ENCODE data around the gene CMTM6. TPM values are rescaled to one million over a fixed set of nuclear protein-coding genes. Genes with fewer than 3 reads are reported as not detected.
A peak's percentile ranks its signal among the peaks of the same experiment; 100 is the strongest.

The CMTM6 gene
- total and polyA plus RNA-seq, 2 donors, result 46.3 to 56.2 TPM

GRCh38 chr3:32437896-32438295 is 64.8 kb downstream of the CMTM6 start:
- peaks cover 0 to 3% of the 10 kb centered on the region in 2 donors for H3K9me3 ChIP-seq (ENCODE audit: control insufficient read depth in 2 of 2, insufficient read depth in 1 of 2, low read length in 1 of 2)
- H3K4me1 ChIP-seq (ENCODE audit: control insufficient read depth in 2 of 2, insufficient read depth in 2 of 2, low read length in 2 of 2), result peaks cover 23 to 62% of the 10 kb centered on the region in 2 donors
- H3K27ac ChIP-seq (ENCODE audit: low read depth in 1 of 2, low read length in 1 of 2), result peak overlapping the region; percentile 15 to 63
- DNase-seq (ENCODE audit: low read depth in 6 of 9, low spot score in 9 of 9), result peak in 1 of 9 donors; percentile 72
- 33% methylated on average over 7 of the region's 7 CpGs for WGBS
- no peak overlapping the region for H3K4me3 ChIP-seq (ENCODE audit: low read length in 2 of 2)
- peaks cover 3 to 8% of the 10 kb centered on the region in 2 donors for H3K36me3 ChIP-seq (ENCODE audit: control insufficient read depth in 2 of 2, insufficient read depth in 2 of 2, low read length in 1 of 2)
- no peaks in the 10 kb centered on the region for H3K27me3 ChIP-seq (ENCODE audit: control insufficient read depth in 2 of 2, insufficient read depth in 1 of 2, low read length in 1 of 2)

- no peaks in the 10 kb centered on the region for H3K27me3 ChIP-seq (ENCODE audit: control insufficient read depth in 2 of 2, insufficient read depth in 1 of 2, low read length in 1 of 2)
- WGBS, result 97% methylated on average over 4 of the region's 4 CpGs
- peaks cover 0 to 3% of the 10 kb centered on the region in 2 donors for H3K9me3 ChIP-seq (ENCODE audit: control insufficient read depth in 2 of 2, insufficient read depth in 1 of 2, low read length in 1 of 2)
- H3K27ac ChIP-seq (ENCODE audit: low read depth in 1 of 2, low read length in 1 of 2), result peak overlapping the region in 1 of 2 donors; percentile 1
- H3K4me3 ChIP-seq (ENCODE audit: low read length in 2 of 2), result no peak overlapping the region
- H3K4me1 ChIP-seq (ENCODE audit: control insufficient read depth in 2 of 2, insufficient read depth in 2 of 2, low read length in 2 of 2), result peaks cover 29 to 73% of the 10 kb centered on the region in 2 donors
- peaks cover 0 to 5% of the 10 kb centered on the region in 2 donors for H3K36me3 ChIP-seq (ENCODE audit: control insufficient read depth in 2 of 2, insufficient read depth in 2 of 2, low read length in 1 of 2)
- no peak for DNase-seq (ENCODE audit: low read depth in 6 of 9, low spot score in 9 of 9)
Measured at GRCh38 chr3:32436816-32437189, 65.8 kb downstream of the CMTM6 start.

GRCh38 chr3:32435911-32436815 is 66.5 kb downstream of the CMTM6 start:
- no peak overlapping the region for H3K4me3 ChIP-seq (ENCODE audit: low read length in 2 of 2)
- WGBS, result 83% methylated on average over 4 of the region's 4 CpGs
- peaks cover 0 to 3% of the 10 kb centered on the region in 2 donors for H3K9me3 ChIP-seq (ENCODE audit: control insufficient read depth in 2 of 2, insufficient read depth in 1 of 2, low read length in 1 of 2)
- no peak for DNase-seq (ENCODE audit: low read depth in 6 of 9, low spot score in 9 of 9)
- no peaks in the 10 kb centered on the region for H3K27me3 ChIP-seq (ENCODE audit: control insufficient read depth in 2 of 2, insufficient read depth in 1 of 2, low read length in 1 of 2)
- H3K36me3 ChIP-seq (ENCODE audit: control insufficient read depth in 2 of 2, insufficient read depth in 2 of 2, low read length in 1 of 2), result no peaks in the 10 kb centered on the region
- H3K4me1 ChIP-seq (ENCODE audit: control insufficient read depth in 2 of 2, insufficient read depth in 2 of 2, low read length in 2 of 2), result peaks cover 33 to 78% of the 10 kb centered on the region in 2 donors
- H3K27ac ChIP-seq (ENCODE audit: low read depth in 1 of 2, low read length in 1 of 2), result peak overlapping the region in 1 of 2 donors; percentile 61

GRCh38 chr3:32434206-32434605 is 68.4 kb downstream of the CMTM6 start:
- Histone ChIP-seq H3K4me3 (ENCODE audit: low read length in 2 of 2) (no peak overlapping the region), H3K36me3 (ENCODE audit: control insufficient read depth in 2 of 2, insufficient read depth in 2 of 2, low read length in 1 of 2) (no peaks in the 10 kb centered on the region), H3K27me3 (ENCODE audit: control insufficient read depth in 2 of 2, insufficient read depth in 1 of 2, low read length in 1 of 2) (no peaks in the 10 kb centered on the region), H3K9me3 (ENCODE audit: control insufficient read depth in 2 of 2, insufficient read depth in 1 of 2, low read length in 1 of 2) (peaks cover 0 to 3% of the 10 kb centered on the region in 2 donors), H3K27ac (ENCODE audit: low read depth in 1 of 2, low read length in 1 of 2) (peak overlapping the region in 1 of 2 donors; percentile 46), H3K4me1 (ENCODE audit: control insufficient read depth in 2 of 2, insufficient read depth in 2 of 2, low read length in 2 of 2) (peaks cover 36 to 71% of the 10 kb centered on the region in 2 donors)
- over 99% methylated on average over 4 of the region's 4 CpGs for WGBS
- no peak for DNase-seq (ENCODE audit: low read depth in 6 of 9, low spot score in 9 of 9)

- DNase-seq (ENCODE audit: low read depth in 6 of 9, low spot score in 9 of 9), result peak in 2 of 9 donors; percentile 39 to 77
- H3K9me3 ChIP-seq (ENCODE audit: control insufficient read depth in 2 of 2, insufficient read depth in 1 of 2, low read length in 1 of 2), result peaks cover 0 to 3% of the 10 kb centered on the region in 2 donors
- H3K4me3 ChIP-seq (ENCODE audit: low read length in 2 of 2), result no peak overlapping the region
- no peaks in the 10 kb centered on the region for H3K36me3 ChIP-seq (ENCODE audit: control insufficient read depth in 2 of 2, insufficient read depth in 2 of 2, low read length in 1 of 2)
- peaks cover 36 to 72% of the 10 kb centered on the region in 2 donors for H3K4me1 ChIP-seq (ENCODE audit: control insufficient read depth in 2 of 2, insufficient read depth in 2 of 2, low read length in 2 of 2)
- H3K27me3 ChIP-seq (ENCODE audit: control insufficient read depth in 2 of 2, insufficient read depth in 1 of 2, low read length in 1 of 2), result no peaks in the 10 kb centered on the region
- peak overlapping the region; percentile 77 to 88 for H3K27ac ChIP-seq (ENCODE audit: low read depth in 1 of 2, low read length in 1 of 2)
- WGBS, result 79% methylated on average over 12 of the region's 12 CpGs
Measured at GRCh38 chr3:32432711-32433530, 69.7 kb downstream of the CMTM6 start.

GRCh38 chr3:32432045-32432710 is 70.5 kb downstream of the CMTM6 start:
- H3K27me3 ChIP-seq (ENCODE audit: control insufficient read depth in 2 of 2, insufficient read depth in 1 of 2, low read length in 1 of 2), result no peaks in the 10 kb centered on the region
- H3K4me1 ChIP-seq (ENCODE audit: control insufficient read depth in 2 of 2, insufficient read depth in 2 of 2, low read length in 2 of 2), result peaks cover 34 to 72% of the 10 kb centered on the region in 2 donors
- 95% methylated on average over 6 of the region's 6 CpGs for WGBS
- peak overlapping the region; percentile 77 to 88 for H3K27ac ChIP-seq (ENCODE audit: low read depth in 1 of 2, low read length in 1 of 2)
- H3K9me3 ChIP-seq (ENCODE audit: control insufficient read depth in 2 of 2, insufficient read depth in 1 of 2, low read length in 1 of 2), result no peaks in the 10 kb centered on the region
- no peak overlapping the region for H3K4me3 ChIP-seq (ENCODE audit: low read length in 2 of 2)
- no peaks in the 10 kb centered on the region for H3K36me3 ChIP-seq (ENCODE audit: control insufficient read depth in 2 of 2, insufficient read depth in 2 of 2, low read length in 1 of 2)
- no peak for DNase-seq (ENCODE audit: low read depth in 6 of 9, low spot score in 9 of 9)

GRCh38 chr3:32431481-32431880 is 71.2 kb downstream of the CMTM6 start:
- no peak overlapping the region for H3K4me3 ChIP-seq (ENCODE audit: low read length in 2 of 2)
- peak overlapping the region; percentile 36 to 54 for H3K27ac ChIP-seq (ENCODE audit: low read depth in 1 of 2, low read length in 1 of 2)
- DNase-seq (ENCODE audit: low read depth in 6 of 9, low spot score in 9 of 9), result no peak
- no peaks in the 10 kb centered on the region for H3K36me3 ChIP-seq (ENCODE audit: control insufficient read depth in 2 of 2, insufficient read depth in 2 of 2, low read length in 1 of 2)
- H3K4me1 ChIP-seq (ENCODE audit: control insufficient read depth in 2 of 2, insufficient read depth in 2 of 2, low read length in 2 of 2), result peaks cover 31 to 68% of the 10 kb centered on the region in 2 donors
- no peaks in the 10 kb centered on the region for H3K27me3 ChIP-seq (ENCODE audit: control insufficient read depth in 2 of 2, insufficient read depth in 1 of 2, low read length in 1 of 2)
- H3K9me3 ChIP-seq (ENCODE audit: control insufficient read depth in 2 of 2, insufficient read depth in 1 of 2, low read length in 1 of 2), result no peaks in the 10 kb centered on the region
- 95% methylated on average over 3 of the region's 3 CpGs for WGBS

Data from thymus (tissue), 11 donors.